HG03045 (cell line): Measurements from ENCODE around the gene TECR.
"Not testable (repeated sequence)": the region's sequence is repeated elsewhere in the genome, so short reads cannot be mapped to it uniquely, and the experiment has no call there.

Experiments used
- ATAC-seq: cut with Tn5 transposase; IDR thresholded peaks from one replicate; pipeline ENCODE4 v1.9.1; 2021; ENCODE audit warnings: mild to moderate bottlenecking, moderate library complexity; ENCODE audit not compliant: unreplicated experiment

Gene TECR

GRCh38 chr19:14533450-14533849 is 4.1 kb downstream of the TECR start:
- ATAC-seq: no peak

- ATAC-seq: no peak
These were observed 7.7 kb downstream of the TECR start for GRCh38 chr19:14536926-14537692.

- ATAC-seq: no peak
These were observed 11.5 kb downstream of the TECR start for GRCh38 chr19:14540741-14541525.

- ATAC-seq: not testable (repeated sequence)
These were observed 12.6 kb downstream of the TECR start for GRCh38 chr19:14541979-14542378.

GRCh38 chr19:14542711-14543328 is 13.4 kb downstream of the TECR start:
- ATAC-seq: no peak

- ATAC-seq: no peak
These were observed 14.7 kb downstream of the TECR start for GRCh38 chr19:14544047-14544446.

- no peak for ATAC-seq
These were observed 15.8 kb downstream of the TECR start for GRCh38 chr19:14544977-14545715.

- ATAC-seq: no peak
These were observed 16.3 kb downstream of the TECR start for GRCh38 chr19:14545716-14546082.

GRCh38 chr19:14550201-14550754 is 20.9 kb downstream of the TECR start:
- no peak for ATAC-seq

GRCh38 chr19:14551134-14552005 is 22.0 kb downstream of the TECR start:
- not testable (repeated sequence) for ATAC-seq

GRCh38 chr19:14552006-14552360 is 22.6 kb downstream of the TECR start:
- ATAC-seq: not testable (repeated sequence)

GRCh38 chr19:14553042-14553938 is 23.9 kb downstream of the TECR start:
- ATAC-seq: no peak

- ATAC-seq: no peak
These were observed 24.5 kb downstream of the TECR start for GRCh38 chr19:14553939-14554243.

GRCh38 chr19:14554382-14554812 is 25.0 kb downstream of the TECR start:
- ATAC-seq: no peak

GRCh38 chr19:14555918-14556661 is 26.7 kb downstream of the TECR start:
- no peak for ATAC-seq

- peak; percentile 52 for ATAC-seq
These were observed 27.3 kb downstream of the TECR start for GRCh38 chr19:14556662-14557188.

- no peak for ATAC-seq
These were observed 29.1 kb downstream of the TECR start for GRCh38 chr19:14558370-14559066.
